Measurements from ENCODE around the gene AATF. TPM values are rescaled to one million over a fixed set of nuclear protein-coding genes. Genes with fewer than 3 reads are reported as not detected.
A peak's percentile ranks its signal among the peaks of the same experiment; 100 is the strongest.

Gene AATF
- total and polyA plus RNA-seq, 2 of the 8 experiments (the other 6 are each of a cell fraction or from before 2014, with no cell fraction given): 20.1 to 62.8 TPM

GRCh38 chr17:36934692-36935630, 13.8 kb upstream of the AATF start:
- POLR2A ChIA-PET (ENCODE audit: partially characterized antibody): interaction anchor here (1.3 to 5.5 kb wide), 3 partner anchors 9 to 112 kb away, joined by 3 to 45 read pairs (median 6); no protein-coding TSS in a partner anchor
- Histone ChIP-seq H3K9ac (replicated peaks in 1 of 4; ENCODE audit: extremely low read depth in 1 of 4, low read depth in 3 of 4, low read length in 3 of 4) (no peak overlapping the region), H3K23me2 (ENCODE audit: low read depth, low read length) (peaks cover 28% of the 10 kb centered on the region; the same call in 1 of the 2 replicates), H3K4me2 (ENCODE audit: insufficient read depth in 1 of 2, low read depth in 2 of 2, low read length in 2 of 2) (peak overlapping the region; percentile 88 to 92), H4K5ac (ENCODE audit: insufficient read length, low read depth, low read length) (no peak overlapping the region), H3K56ac (replicated peaks; ENCODE audit: insufficient read length, low read depth, low read length) (no peak overlapping the region), H2BK20ac (ENCODE audit: low read length) (peak overlapping the region; percentile 95; the same call in 1 of the 2 replicates), H2BK120ac (replicated peaks; ENCODE audit: low read depth, low read length) (peak overlapping the region; percentile 13), H3K27me3 (replicated peaks in 1 of 4; ENCODE audit: control insufficient read depth in 3 of 4, extremely low read depth in 1 of 4, insufficient read depth in 3 of 4, low read length in 3 of 4) (peaks cover 82 to 100% (median 94%) of the 10 kb centered on the region in 4 experiments), H4K8ac (ENCODE audit: extremely low read depth, insufficient read depth, low read length) (no peak overlapping the region; the same call in 1 of the 2 replicates), H3K4me1 (replicated peaks in 1 of 4; ENCODE audit: control insufficient read depth in 3 of 4, insufficient read depth in 4 of 4, low read length in 3 of 4) (peaks cover 4 to 69% (median 47%) of the 10 kb centered on the region in 4 experiments), H3K27ac (ENCODE audit: low read depth, low read length) (no peak overlapping the region), H2BK5ac (ENCODE audit: low read depth, low read length) (peak overlapping the region; percentile 22; the same call in 1 of the 2 replicates), H3K4ac (replicated peaks; ENCODE audit: insufficient read length, low read depth, low read length) (peak overlapping the region; percentile 19), H2BK12ac (ENCODE audit: low read depth, low read length) (peak overlapping the region; percentile 68; the same call in 1 of the 2 replicates), H4K20me1 (replicated peaks in 1 of 2; ENCODE audit: control insufficient read depth in 1 of 2, insufficient read depth in 2 of 2, low read length in 2 of 2) (peaks cover 10 to 19% of the 10 kb centered on the region in 2 experiments), H2BK15ac (ENCODE audit: low read length) (0 out of 2 replicates have a peak overlapping the region, but pooled peaks have one; percentile 40), H3K79me2 (ENCODE audit: control insufficient read depth in 1 of 2, insufficient read depth in 2 of 2, low read length in 2 of 2) (no peaks in the 10 kb centered on the region), H3K14ac (ENCODE audit: insufficient read length) (no peak overlapping the region), H3K9me3 (ENCODE audit: insufficient read depth in 2 of 2, low read depth in 1 of 2, low read length in 1 of 2) (no peaks in the 10 kb centered on the region), H3K4me3 (ENCODE audit: extremely low read depth in 1 of 4, insufficient read depth in 2 of 4, low read depth in 3 of 4, low read length in 4 of 4) (peak overlapping the region; percentile 27 to 74 (median 56); a peak in 7 of 8 replicates), H4K91ac (replicated peaks; ENCODE audit: insufficient read length, low read length) (peak overlapping the region; percentile 7), H2AFZ (ENCODE audit: low read length) (no peak overlapping the region), H3K23ac (ENCODE audit: insufficient read length) (no peak overlapping the region), H3K36me3 (ENCODE audit: control insufficient read depth in 2 of 4, insufficient read depth in 4 of 4, low read length in 3 of 4) (peaks cover 0 to 2% (median 0%) of the 10 kb centered on the region in 4 experiments; a peak in 1 of 8 replicates), H3K79me1 (ENCODE audit: low read depth, low read length) (no peaks in the 10 kb centered on the region), H3K18ac (ENCODE audit: extremely low read depth, low read length) (peak overlapping the region; percentile 76), H2AK5ac (ENCODE audit: low read depth, low read length) (0 out of 2 replicates have a peak overlapping the region, but pooled peaks have one; percentile 10)
- CTCF ChIA-PET (ENCODE audit: partially characterized antibody): interaction anchor here (0.7 to 2.4 kb wide), 9 partner anchors 11 to 221 kb away, joined by 3 to 6 read pairs (median 3); no protein-coding TSS in a partner anchor
- FAIRE-seq (no peak), DNase-seq (ENCODE audit: low read depth in 1 of 2, low spot score in 2 of 2) (peak in 1 of 2 experiments; percentile 85)
- WGBS, 2 experiments (ENCODE audit: extremely low coverage in 1 of 2, insufficient coverage in 1 of 2, insufficient read length in 1 of 2, insufficient replicate concordance in 2 of 2, low coverage in 1 of 2, low lambda C conversion rate in 2 of 2, missing lambda C conversion rate in 1 of 2): 2% methylated on average over 62 of the region's 79 CpGs; no CpG with 5 or more reads in 1 of the 2 experiments
- TF ChIP-seq EGR1 (IDR thresholded peaks at IDR 0.05; ENCODE audit: borderline replicate concordance, low read depth, low read length) (0 out of 2 replicates have a peak, but pooled peaks have one; percentile 37), FOSL1 (IDR thresholded peaks at IDR 0.05; ENCODE audit: insufficient read depth, low read depth, low read length) (no peak), MAFK (IDR thresholded peaks at IDR 0.05; ENCODE audit: low read depth, low read length) (no peak), ATF3 (IDR thresholded peaks at IDR 0.05; ENCODE audit: insufficient read depth, low read depth, low read length) (no peak), ASH2L (IDR thresholded peaks at IDR 0.05; ENCODE audit: low read length) (peak; percentile 63), SP4 (IDR thresholded peaks at IDR 0.05; ENCODE audit: low read length) (no peak), JUND (IDR thresholded peaks at IDR 0.05; ENCODE audit: low read length) (no peak), PHF8 (conservative IDR thresholded peaks at IDR 0.05; ENCODE audit: low read depth, low read length) (no peak), TAF7 (optimal IDR thresholded peaks at IDR 0.05; ENCODE audit: borderline replicate concordance, low read depth, low read length) (no peak), EZH2 (IDR thresholded peaks at IDR 0.05; ENCODE audit: low read depth, low read length, severe bottlenecking) (peak; percentile 68)

Measured in H1 (cell line).